ENCODE results near the gene SPIB. TPM values are rescaled to one million over a fixed set of nuclear protein-coding genes. Genes with fewer than 3 reads are reported as not detected.

Gene SPIB
- total and polyA plus RNA-seq, 2 experiments from 2014 or later = 12.6 to 17.5 TPM

- H3F3A ChIP-seq (replicated peaks; ENCODE audit: low read depth) = peaks cover 6% of the 10 kb centered on the region
- Mint-ChIP-seq H3K9me3 (peaks cover 9% of the 10 kb centered on the region; the same call in 1 of the 3 replicates), H3K4me1 (peaks cover 21% of the 10 kb centered on the region), H3K27ac (peak overlapping the region; percentile 98), H3K27me3 (ENCODE audit: insufficient read depth, low read depth, poor library complexity) (peaks cover 14% of the 10 kb centered on the region), H3K36me3 (ENCODE audit: low read depth) (peaks cover 54% of the 10 kb centered on the region), H3K4me3 (peak overlapping the region; percentile 89)
- H4K20me1 ChIP-seq (replicated peaks; ENCODE audit: insufficient read depth) = peaks cover 8% of the 10 kb centered on the region
- DNase-seq (ENCODE audit: low spot score) (peak; percentile 72), ATAC-seq (peak; percentile 10)
- peaks cover 15% of the 10 kb centered on the region for H3K4me1 ChIP-seq (ENCODE audit: insufficient read depth)
- no peak overlapping the region for H2AFZ ChIP-seq
- TF ChIP-seq CREB1 (CRISPR knock-in tag; IDR thresholded peaks at IDR 0.05; ENCODE audit: low read depth) (no peak), EZH2phosphoT487 (IDR thresholded peaks at IDR 0.05; ENCODE audit: unreplicated experiment) (no peak), JUNB (IDR thresholded peaks at IDR 0.05; ENCODE audit: unreplicated experiment) (no peak), STAT1 (IDR thresholded peaks at IDR 0.05; ENCODE audit: unreplicated experiment) (no peak)
- peaks cover 6% of the 10 kb centered on the region for H3K36me3 ChIP-seq (ENCODE audit: insufficient read depth)
- peak overlapping the region; percentile 6; the same call in 1 of the 2 replicates for H3K27ac ChIP-seq (ENCODE audit: low read depth)
- H3K27me3 ChIP-seq (ENCODE audit: insufficient read depth) = no peaks in the 10 kb centered on the region
- peaks cover 37% of the 10 kb centered on the region for H3K79me2 ChIP-seq (replicated peaks; ENCODE audit: insufficient read depth)
- H3K4me3 ChIP-seq = peak overlapping the region; percentile 84
- H3K4me2 ChIP-seq = peak overlapping the region; percentile 73
- no peaks in the 10 kb centered on the region for H3K9me2 ChIP-seq (ENCODE audit: insufficient read depth)
These were observed 35.5 kb upstream of the SPIB start for GRCh38 chr19:50383001-50383851.

- Histone ChIP-seq H3K4me3 (peak within 1 kb of the TSS; percentile 84), H3F3A (replicated peaks; ENCODE audit: low read depth) (peaks cover 6% of the 10 kb centered on the region), H3K27ac (ENCODE audit: low read depth) (peak within 1 kb of the TSS; percentile 84), H3K36me3 (ENCODE audit: insufficient read depth) (peaks cover 7% of the 10 kb centered on the region; the same call in 1 of the 2 replicates), H3K4me2 (peak within 1 kb of the TSS; percentile 96), H3K4me1 (ENCODE audit: insufficient read depth) (peaks cover 18% of the 10 kb centered on the region), H3K27me3 (ENCODE audit: insufficient read depth) (no peaks in the 10 kb centered on the region), H3K79me2 (replicated peaks; ENCODE audit: insufficient read depth) (peaks cover 45% of the 10 kb centered on the region), H2AFZ (no peak within 1 kb of the TSS), H4K20me1 (replicated peaks; ENCODE audit: insufficient read depth) (peaks cover 8% of the 10 kb centered on the region), H3K9me2 (ENCODE audit: insufficient read depth) (no peaks in the 10 kb centered on the region)
- Mint-ChIP-seq H3K9me3 (peaks cover 9% of the 10 kb centered on the region; the same call in 1 of the 3 replicates), H3K36me3 (ENCODE audit: low read depth) (peaks cover 56% of the 10 kb centered on the region), H3K27ac (peak within 1 kb of the TSS; percentile 98), H3K27me3 (ENCODE audit: insufficient read depth, low read depth, poor library complexity) (peaks cover 12% of the 10 kb centered on the region), H3K4me1 (peaks cover 21% of the 10 kb centered on the region), H3K4me3 (peak within 1 kb of the TSS; percentile 89)
- peak; percentile 90 for TF ChIP-seq POLR2AphosphoS5 (IDR thresholded peaks at IDR 0.05; ENCODE audit: low read depth)
- no peak for TF ChIP-seq REST (IDR thresholded peaks at IDR 0.05; ENCODE audit: unreplicated experiment)
- DNase-seq (ENCODE audit: low spot score) (peak; percentile 100), ATAC-seq (peak; percentile 86)
These were observed 34.7 kb upstream of the SPIB start, which contains the start of gene POLD1 for GRCh38 chr19:50383852-50384684. Gene POLD1 (plus strand): TSS chr19:50384347. CDS start chr19:50398852, 14,505 bp downstream.
